Stimulated activated CD4-positive, alpha-beta T cell treated with anti-CD3 and anti-CD28 coated beads, TNF-alpha, amount 100 ng/mL, for 48 hours (primary cell): ENCODE results near the gene CLHC1.

Experiments
- DNase-seq, 3 donors: peaks; one replicate each; pipeline ENCODE4 v3.0.0-alpha.2; 2020; ENCODE audit warnings: low read depth in 3 of 3

CLHC1 gene

GRCh38 chr2:55169915-55170314 lies 62.2 kb downstream of the CLHC1 start:
- DNase-seq: no peak

GRCh38 chr2:55169359-55169758 lies 62.7 kb downstream of the CLHC1 start:
- DNase-seq: no peak

- DNase-seq: peak in 1 of 3 donors; percentile 11
These were observed 63.6 kb downstream of the CLHC1 start for GRCh38 chr2:55168221-55169154.

GRCh38 chr2:55165626-55166025 lies 66.5 kb downstream of the CLHC1 start:
- no peak for DNase-seq

- DNase-seq: no peak
These were observed 67.3 kb downstream of the CLHC1 start for GRCh38 chr2:55164534-55165480.

GRCh38 chr2:55163941-55164390 lies 68.1 kb downstream of the CLHC1 start:
- DNase-seq: no peak

- DNase-seq: no peak
These were observed 68.8 kb downstream of the CLHC1 start for GRCh38 chr2:55163274-55163721.

GRCh38 chr2:55162284-55163006 lies 69.6 kb downstream of the CLHC1 start:
- DNase-seq: no peak

GRCh38 chr2:55161295-55162210 lies 70.5 kb downstream of the CLHC1 start:
- DNase-seq: no peak

GRCh38 chr2:55160422-55160821 lies 71.7 kb downstream of the CLHC1 start:
- DNase-seq: no peak

- DNase-seq: no peak
These were observed 72.3 kb downstream of the CLHC1 start for GRCh38 chr2:55159752-55160151.

GRCh38 chr2:55159037-55159651 lies 72.9 kb downstream of the CLHC1 start:
- DNase-seq: no peak

GRCh38 chr2:55158111-55158814 lies 73.8 kb downstream of the CLHC1 start:
- no peak for DNase-seq

- no peak for DNase-seq
These were observed 74.6 kb downstream of the CLHC1 start for GRCh38 chr2:55157474-55157884.

GRCh38 chr2:55156984-55157383 lies 75.1 kb downstream of the CLHC1 start:
- no peak for DNase-seq

GRCh38 chr2:55156326-55156725 lies 75.8 kb downstream of the CLHC1 start:
- DNase-seq: no peak

- DNase-seq: no peak
These were observed 76.3 kb downstream of the CLHC1 start for GRCh38 chr2:55155764-55156281.

- no peak for DNase-seq
These were observed 76.9 kb downstream of the CLHC1 start for GRCh38 chr2:55155206-55155605.

GRCh38 chr2:55154525-55155030 lies 77.5 kb downstream of the CLHC1 start:
- DNase-seq: no peak
